Colonic mucosa (tissue), 4 donors: ENCODE results near the gene LAG3. TPM values are rescaled to one million over a fixed set of nuclear protein-coding genes. Genes with fewer than 3 reads are reported as not detected.
"Not testable (repeated sequence)": the region's sequence is repeated elsewhere in the genome, so short reads cannot be mapped to it uniquely, and the experiment has no call there.

Source experiments
- DNase-seq: peaks from one replicate; pipeline ENCODE4 v3.0.0-alpha.2; 2020
- H3K27ac ChIP-seq: fragments of 200-600 bp; one replicate; pipeline ENCODE4 v1.8.0; 2021
- H3K27me3 ChIP-seq: fragments of 200-600 bp; one replicate; pipeline ENCODE4 v1.8.0; 2021
- H3K36me3 ChIP-seq: fragments of 200-600 bp; one replicate; pipeline ENCODE4 v1.8.0; 2021
- H3K4me1 ChIP-seq: fragments of 200-600 bp; one replicate; pipeline ENCODE4 v1.8.0; 2021; ENCODE audit warnings: mild to moderate bottlenecking
- H3K4me3 ChIP-seq: fragments of 200-600 bp; one replicate; pipeline ENCODE4 v1.8.0; 2021
- H3K9ac ChIP-seq, 2 donors: one replicate each; pipeline ENCODE4 v1.7.0; 2013; ENCODE audit warnings: control low read depth in 2 of 2, low read depth in 2 of 2, low read length in 2 of 2
- H3K9me3 ChIP-seq: fragments of 200-600 bp; one replicate; pipeline ENCODE4 v1.8.0; 2021
- CTCF ChIP-seq: fragments of 200-600 bp; IDR thresholded peaks from one replicate; pipeline ENCODE4 v1.8.0; 2022; ENCODE audit warnings: antibody characterized with exemption, mild to moderate bottlenecking
- intact Hi-C: fragments of 100-400 bp; cut with DNase I; formaldehyde crosslinking; loops from one replicate; pipeline ENCODE4 v1.14.1; 2022
- total RNA-seq, 2 donors: library from RNA; stranded (reverse); fragmentation: NEBNext Ultra II Directional in 1 of 2; extraction: Animal tissue kit (Norgen Biotek cat#: 25700) in 1 of 2; gene quantifications; one replicate each; pipeline ENCODE4 v1.2.1, GENCODE V29; 2021
- donor health status: healthy.
- donor health status: DM: no; HTN: no; CAD: no.
- donor health status: DM: no; HTN: no; CAD: no.

Gene LAG3
- total RNA-seq, 2 donors from 2014 or later, result 1.0 to 1.2 TPM

GRCh38 chr12:6729186-6729585 is 43.1 kb upstream of the LAG3 start:
- no peaks in the 10 kb centered on the region for H3K9me3 ChIP-seq
- H3K9ac ChIP-seq, result no peak overlapping the region
- intact Hi-C loops, result no loop called here
- no peak overlapping the region for H3K27ac ChIP-seq
- H3K4me1 ChIP-seq, result peaks cover 6% of the 10 kb centered on the region
- H3K36me3 ChIP-seq, result peaks cover 16% of the 10 kb centered on the region
- DNase-seq, result no peak
- no peak overlapping the region for H3K4me3 ChIP-seq
- H3K27me3 ChIP-seq, result no peaks in the 10 kb centered on the region
- no peak for TF ChIP-seq CTCF

- no peak overlapping the region for H3K9ac ChIP-seq
- no peak overlapping the region for H3K27ac ChIP-seq
- peaks cover 16% of the 10 kb centered on the region for H3K36me3 ChIP-seq
- intact Hi-C loops, result no loop called here
- no peak for DNase-seq
- no peaks in the 10 kb centered on the region for H3K9me3 ChIP-seq
- H3K4me1 ChIP-seq, result no peaks in the 10 kb centered on the region
- H3K27me3 ChIP-seq, result no peaks in the 10 kb centered on the region
- no peak overlapping the region for H3K4me3 ChIP-seq
- no peak for TF ChIP-seq CTCF
Measured at GRCh38 chr12:6730169-6730568, 42.2 kb upstream of the LAG3 start.

GRCh38 chr12:6734506-6735387 is 37.6 kb upstream of the LAG3 start:
- Histone ChIP-seq H3K4me3 (no peak overlapping the region), H3K27me3 (no peaks in the 10 kb centered on the region), H3K9ac (no peak overlapping the region), H3K36me3 (peaks cover 12% of the 10 kb centered on the region), H3K27ac (no peak overlapping the region), H3K4me1 (no peaks in the 10 kb centered on the region), H3K9me3 (no peaks in the 10 kb centered on the region)
- no peak for DNase-seq
- intact Hi-C loops, result loop anchor here (5.0 kb wide), 1 partner anchor 88 kb away; the partner anchor contains the start of gene GPR162
- TF ChIP-seq CTCF, result no peak

- Histone ChIP-seq H3K9ac (no peak overlapping the region), H3K36me3 (peaks cover 4% of the 10 kb centered on the region), H3K4me1 (no peaks in the 10 kb centered on the region), H3K4me3 (no peak overlapping the region), H3K27ac (no peak overlapping the region), H3K27me3 (no peaks in the 10 kb centered on the region), H3K9me3 (no peaks in the 10 kb centered on the region)
- peak; percentile 70 for DNase-seq
- intact Hi-C loops, result loop anchor here (5.0 kb wide), 1 partner anchor 87 kb away; the partner anchor contains the start of gene GPR162
- TF ChIP-seq CTCF, result peak; percentile 72
Measured at GRCh38 chr12:6735448-6736191, 36.7 kb upstream of the LAG3 start.

GRCh38 chr12:6736754-6737153 is 35.6 kb upstream of the LAG3 start:
- no peaks in the 10 kb centered on the region for H3K4me1 ChIP-seq
- no peak for TF ChIP-seq CTCF
- no peak overlapping the region for H3K9ac ChIP-seq
- no peak overlapping the region for H3K4me3 ChIP-seq
- no peaks in the 10 kb centered on the region for H3K27me3 ChIP-seq
- H3K9me3 ChIP-seq, result no peaks in the 10 kb centered on the region
- H3K36me3 ChIP-seq, result no peaks in the 10 kb centered on the region
- intact Hi-C loops, result loop anchor here (5.0 kb wide), 1 partner anchor 86 kb away; the partner anchor contains the start of gene GPR162
- no peak overlapping the region for H3K27ac ChIP-seq
- DNase-seq, result no peak

- H3K4me3 ChIP-seq, H3K27ac ChIP-seq, H3K27me3 ChIP-seq, H3K9me3 ChIP-seq, intact Hi-C loops, DNase-seq, H3K9ac ChIP-seq, H3K36me3 ChIP-seq, H3K4me1 ChIP-seq: not testable (repeated sequence)
Measured at GRCh38 chr12:6742080-6742479, 30.2 kb upstream of the LAG3 start.
